ENCODE data around the gene PJA2. TPM values are rescaled to one million over a fixed set of nuclear protein-coding genes. Genes with fewer than 3 reads are reported as not detected.

The PJA2 gene
- total and polyA plus RNA-seq, 4 donors, result 17.5 to 148 (median 61.3) TPM

DNA sequence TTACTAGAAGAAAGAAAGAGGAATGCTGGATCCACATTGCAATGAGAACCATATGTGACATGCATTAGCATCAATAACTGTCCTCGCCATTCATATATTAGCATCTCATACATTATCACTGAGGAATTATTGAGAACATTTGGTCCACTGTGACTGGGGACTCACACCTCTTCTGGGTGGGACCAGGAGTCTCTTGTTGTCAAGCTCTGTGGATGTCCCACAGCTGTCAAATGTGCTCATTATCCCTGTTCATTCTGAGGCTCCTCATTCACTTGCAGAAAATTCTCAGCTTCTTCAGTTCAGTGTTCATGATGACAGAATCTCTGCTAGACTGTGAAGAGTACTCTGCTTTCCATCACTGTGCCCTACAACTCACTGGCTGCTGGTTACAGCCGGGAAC, 109.4 kb downstream of the PJA2 start:
- 91 to 93% methylated on average over 2 of the region's 2 CpGs for WGBS, 2 donors
- no peak overlapping the region for H3K9ac ChIP-seq (ENCODE audit: insufficient read depth in 1 of 2, low read length in 2 of 2)
- DNase-seq, result no peak
- no peak overlapping the region for H3K4me3 ChIP-seq
- H3K36me3 ChIP-seq (ENCODE audit: control insufficient read depth in 4 of 4, insufficient read depth in 4 of 4, low read length in 4 of 4), result no peaks in the 10 kb centered on the region
- H3K9me3 ChIP-seq (ENCODE audit: control insufficient read depth in 4 of 4, insufficient read depth in 3 of 4, low read length in 3 of 4), result no peaks in the 10 kb centered on the region
- TF ChIP-seq, protein P1, sequence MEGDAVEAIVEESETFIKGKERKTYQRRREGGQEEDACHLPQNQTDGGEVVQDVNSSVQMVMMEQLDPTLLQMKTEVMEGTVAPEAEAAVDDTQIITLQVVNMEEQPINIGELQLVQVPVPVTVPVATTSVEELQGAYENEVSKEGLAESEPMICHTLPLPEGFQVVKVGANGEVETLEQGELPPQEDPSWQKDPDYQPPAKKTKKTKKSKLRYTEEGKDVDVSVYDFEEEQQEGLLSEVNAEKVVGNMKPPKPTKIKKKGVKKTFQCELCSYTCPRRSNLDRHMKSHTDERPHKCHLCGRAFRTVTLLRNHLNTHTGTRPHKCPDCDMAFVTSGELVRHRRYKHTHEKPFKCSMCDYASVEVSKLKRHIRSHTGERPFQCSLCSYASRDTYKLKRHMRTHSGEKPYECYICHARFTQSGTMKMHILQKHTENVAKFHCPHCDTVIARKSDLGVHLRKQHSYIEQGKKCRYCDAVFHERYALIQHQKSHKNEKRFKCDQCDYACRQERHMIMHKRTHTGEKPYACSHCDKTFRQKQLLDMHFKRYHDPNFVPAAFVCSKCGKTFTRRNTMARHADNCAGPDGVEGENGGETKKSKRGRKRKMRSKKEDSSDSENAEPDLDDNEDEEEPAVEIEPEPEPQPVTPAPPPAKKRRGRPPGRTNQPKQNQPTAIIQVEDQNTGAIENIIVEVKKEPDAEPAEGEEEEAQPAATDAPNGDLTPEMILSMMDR (IDR thresholded peaks at IDR 0.05; ENCODE audit: control extremely low read depth, extremely low read depth), result no peak
- no peak overlapping the region for H3K27ac ChIP-seq (ENCODE audit: low read depth in 1 of 2, low read length in 1 of 2)
- no peak for ATAC-seq (ENCODE audit: insufficient read depth, low FRiP score)
- H3K27me3 ChIP-seq (ENCODE audit: control insufficient read depth in 3 of 3, insufficient read depth in 3 of 3, low read length in 2 of 3), result no peaks in the 10 kb centered on the region
- H3K4me1 ChIP-seq (ENCODE audit: control insufficient read depth in 5 of 5, insufficient read depth in 5 of 5, low read length in 5 of 5), result no peaks in the 10 kb centered on the region

DNA sequence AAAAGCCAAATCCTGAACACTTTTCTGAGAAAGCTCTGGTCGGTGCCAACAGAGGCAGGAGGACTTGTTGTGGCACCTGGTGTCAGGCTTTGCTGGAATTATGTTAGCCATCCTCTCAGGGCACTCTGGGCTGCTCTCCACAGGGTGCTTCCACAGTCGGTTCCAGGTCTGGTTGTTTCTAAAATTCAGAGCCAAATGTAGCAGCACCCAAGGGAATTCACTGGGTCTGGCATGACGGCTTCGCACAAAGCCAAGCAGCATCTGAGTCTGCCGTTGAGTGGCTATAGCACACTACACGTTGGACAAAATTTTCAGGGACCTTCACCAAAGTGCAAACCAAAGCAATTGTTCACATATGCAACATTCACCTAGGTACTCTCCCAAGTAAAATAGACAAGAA, 110.2 kb downstream of the PJA2 start:
- Histone ChIP-seq H3K9me3 (ENCODE audit: control insufficient read depth in 4 of 4, insufficient read depth in 3 of 4, low read length in 3 of 4) (no peaks in the 10 kb centered on the region), H3K27me3 (ENCODE audit: control insufficient read depth in 3 of 3, insufficient read depth in 3 of 3, low read length in 2 of 3) (no peaks in the 10 kb centered on the region), H3K27ac (ENCODE audit: low read depth in 1 of 2, low read length in 1 of 2) (no peak overlapping the region), H3K36me3 (ENCODE audit: control insufficient read depth in 4 of 4, insufficient read depth in 4 of 4, low read length in 4 of 4) (no peaks in the 10 kb centered on the region), H3K4me1 (ENCODE audit: control insufficient read depth in 5 of 5, insufficient read depth in 5 of 5, low read length in 5 of 5) (no peaks in the 10 kb centered on the region), H3K9ac (ENCODE audit: insufficient read depth in 1 of 2, low read length in 2 of 2) (no peak overlapping the region), H3K4me3 (no peak overlapping the region)
- DNase-seq (no peak), ATAC-seq (ENCODE audit: insufficient read depth, low FRiP score) (no peak)
- TF ChIP-seq, protein P1 (IDR thresholded peaks at IDR 0.05; ENCODE audit: control extremely low read depth, extremely low read depth), result no peak
- WGBS, 2 donors, result 81 to 83% methylated on average over 6 of the region's 6 CpGs

DNA sequence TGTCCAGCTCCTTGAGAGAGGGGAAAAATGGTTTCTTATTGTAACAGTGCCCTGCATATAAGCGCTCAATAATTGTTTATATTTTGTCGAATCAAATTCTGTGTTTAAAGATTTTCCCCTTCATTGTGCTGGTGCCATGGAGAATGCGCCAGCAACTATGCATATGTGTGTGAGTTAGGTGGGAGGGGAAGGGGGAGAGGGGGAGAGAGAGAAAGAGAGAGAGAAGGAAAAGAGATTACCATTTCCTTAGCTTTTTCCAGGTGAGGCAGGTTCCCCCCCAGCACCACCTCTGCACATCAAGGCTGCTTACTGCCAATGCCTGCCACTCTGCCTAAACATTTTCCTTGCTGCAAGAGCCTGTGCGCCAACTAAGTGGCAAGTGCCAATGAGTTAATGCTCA, 111.0 kb downstream of the PJA2 start:
- WGBS, 2 donors, result 73 to 90% methylated on average over 4 of the region's 4 CpGs

More for the DNA sequence above, 111.0 kb downstream of the PJA2 start:
- H3K27me3 ChIP-seq (ENCODE audit: control insufficient read depth in 3 of 3, insufficient read depth in 3 of 3, low read length in 2 of 3), result no peaks in the 10 kb centered on the region
- H3K4me1 ChIP-seq (ENCODE audit: control insufficient read depth in 5 of 5, insufficient read depth in 5 of 5, low read length in 5 of 5), result no peaks in the 10 kb centered on the region
- no peaks in the 10 kb centered on the region for H3K36me3 ChIP-seq (ENCODE audit: control insufficient read depth in 4 of 4, insufficient read depth in 4 of 4, low read length in 4 of 4)
- TF ChIP-seq, protein P1 (IDR thresholded peaks at IDR 0.05; ENCODE audit: control extremely low read depth, extremely low read depth), result no peak
- ATAC-seq (ENCODE audit: insufficient read depth, low FRiP score) (no peak), DNase-seq (no peak)
- H3K4me3 ChIP-seq, result no peak overlapping the region
- peaks cover 0 to 2% (median 0%) of the 10 kb centered on the region in 4 donors for H3K9me3 ChIP-seq (ENCODE audit: control insufficient read depth in 4 of 4, insufficient read depth in 3 of 4, low read length in 3 of 4)
- no peak overlapping the region for H3K27ac ChIP-seq (ENCODE audit: low read depth in 1 of 2, low read length in 1 of 2)
- no peak overlapping the region for H3K9ac ChIP-seq (ENCODE audit: insufficient read depth in 1 of 2, low read length in 2 of 2)
